ENCODE results near the gene TRIP6. TPM values are rescaled to one million over a fixed set of nuclear protein-coding genes. Genes with fewer than 3 reads are reported as not detected.

The TRIP6 gene
- total RNA-seq, 2 donors from 2014 or later, result 34.8 to 40.2 TPM

GRCh38 chr7:100886936-100887515 is 19.8 kb downstream of the TRIP6 start:
- H3K27ac ChIP-seq, result peak overlapping the region; percentile 81
- H3K9me3 ChIP-seq, result no peaks in the 10 kb centered on the region
- DNase-seq, result no peak
- no peak overlapping the region for H3K4me3 ChIP-seq
- peaks cover 22% of the 10 kb centered on the region for H3K36me3 ChIP-seq
- intact Hi-C loops (cut with DNase I), result no loop called here
- peak overlapping the region in 1 of 2 donors; percentile 84 for H3K9ac ChIP-seq (ENCODE audit: low read depth in 2 of 2, low read length in 2 of 2)
- no peaks in the 10 kb centered on the region for H3K27me3 ChIP-seq
- peaks cover 20% of the 10 kb centered on the region for H3K4me1 ChIP-seq
- TF ChIP-seq CTCF (IDR thresholded peaks at IDR 0.05), result no peak

GRCh38 chr7:100887516-100888290 is 20.5 kb downstream of the TRIP6 start:
- Histone ChIP-seq H3K27ac (peak overlapping the region; percentile 81), H3K9me3 (no peaks in the 10 kb centered on the region), H3K36me3 (peaks cover 16% of the 10 kb centered on the region), H3K9ac (ENCODE audit: low read depth in 2 of 2, low read length in 2 of 2) (peak overlapping the region; percentile 38 to 84), H3K4me3 (no peak overlapping the region), H3K27me3 (no peaks in the 10 kb centered on the region), H3K4me1 (peaks cover 20% of the 10 kb centered on the region)
- intact Hi-C loops (cut with DNase I), result no loop called here
- DNase-seq, result peak; percentile 78
- no peak for TF ChIP-seq CTCF (IDR thresholded peaks at IDR 0.05)

- TF ChIP-seq CTCF (IDR thresholded peaks at IDR 0.05), result no peak
- H3K4me3 ChIP-seq, result peak overlapping the region; percentile 89
- no peaks in the 10 kb centered on the region for H3K9me3 ChIP-seq
- H3K4me1 ChIP-seq, result peaks cover 20% of the 10 kb centered on the region
- H3K27ac ChIP-seq, result peak overlapping the region; percentile 81
- H3K27me3 ChIP-seq, result no peaks in the 10 kb centered on the region
- no peak for DNase-seq
- peak overlapping the region; percentile 84 to 96 for H3K9ac ChIP-seq (ENCODE audit: low read depth in 2 of 2, low read length in 2 of 2)
- intact Hi-C loops (cut with DNase I), result no loop called here
- peaks cover 13% of the 10 kb centered on the region for H3K36me3 ChIP-seq
These were observed 21.3 kb downstream of the TRIP6 start for GRCh38 chr7:100888291-100888987.

GRCh38 chr7:100888988-100889750 is 22.0 kb downstream of the TRIP6 start, which contains the start of gene UFSP1:
Gene UFSP1, minus strand, starts transcription at chr7:100889715. Its CDS starts 444 bp downstream, at chr7:100889271.
- DNase-seq, result no peak
- Histone ChIP-seq H3K4me1 (peaks cover 20% of the 10 kb centered on the region), H3K36me3 (peaks cover 13% of the 10 kb centered on the region), H3K27me3 (no peaks in the 10 kb centered on the region), H3K4me3 (peak within 1 kb of the TSS; percentile 89), H3K9me3 (no peaks in the 10 kb centered on the region), H3K27ac (peak within 1 kb of the TSS; percentile 92), H3K9ac (ENCODE audit: low read depth in 2 of 2, low read length in 2 of 2) (peak within 1 kb of the TSS; percentile 84 to 96)
- no peak for TF ChIP-seq CTCF (IDR thresholded peaks at IDR 0.05)
- intact Hi-C loops (cut with DNase I), result no loop called here
